ENCODE measurements around the gene SETMAR.

DNA sequence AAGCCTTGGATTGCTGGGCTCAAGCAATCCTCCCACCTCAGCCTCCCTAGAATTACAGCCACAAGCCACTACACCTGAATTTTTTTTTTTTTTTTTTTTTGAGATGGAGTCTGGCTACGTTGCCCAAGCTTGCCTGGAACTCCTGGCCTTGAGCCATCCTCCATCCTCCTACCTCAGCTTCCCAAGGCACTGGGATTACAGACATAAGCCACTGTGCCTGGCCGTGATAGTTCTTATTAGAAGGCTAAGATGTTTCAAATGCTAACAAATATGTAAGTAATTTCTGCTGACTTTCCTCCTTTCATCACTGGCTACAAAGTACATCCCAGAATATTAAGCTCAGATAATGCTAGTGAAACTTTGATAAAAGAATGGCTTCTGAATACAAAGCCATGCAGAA is 5.7 kb upstream of the SETMAR start:
- TF ChIP-seq, protein P1, sequence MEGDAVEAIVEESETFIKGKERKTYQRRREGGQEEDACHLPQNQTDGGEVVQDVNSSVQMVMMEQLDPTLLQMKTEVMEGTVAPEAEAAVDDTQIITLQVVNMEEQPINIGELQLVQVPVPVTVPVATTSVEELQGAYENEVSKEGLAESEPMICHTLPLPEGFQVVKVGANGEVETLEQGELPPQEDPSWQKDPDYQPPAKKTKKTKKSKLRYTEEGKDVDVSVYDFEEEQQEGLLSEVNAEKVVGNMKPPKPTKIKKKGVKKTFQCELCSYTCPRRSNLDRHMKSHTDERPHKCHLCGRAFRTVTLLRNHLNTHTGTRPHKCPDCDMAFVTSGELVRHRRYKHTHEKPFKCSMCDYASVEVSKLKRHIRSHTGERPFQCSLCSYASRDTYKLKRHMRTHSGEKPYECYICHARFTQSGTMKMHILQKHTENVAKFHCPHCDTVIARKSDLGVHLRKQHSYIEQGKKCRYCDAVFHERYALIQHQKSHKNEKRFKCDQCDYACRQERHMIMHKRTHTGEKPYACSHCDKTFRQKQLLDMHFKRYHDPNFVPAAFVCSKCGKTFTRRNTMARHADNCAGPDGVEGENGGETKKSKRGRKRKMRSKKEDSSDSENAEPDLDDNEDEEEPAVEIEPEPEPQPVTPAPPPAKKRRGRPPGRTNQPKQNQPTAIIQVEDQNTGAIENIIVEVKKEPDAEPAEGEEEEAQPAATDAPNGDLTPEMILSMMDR (conservative IDR thresholded peaks at IDR 0.05; ENCODE audit: low read length), result no peak
- no peak for TF ChIP-seq EZH2phosphoT487 (IDR thresholded peaks at IDR 0.05; ENCODE audit: borderline replicate concordance, low read depth, low read length)
